HG03439 (cell line): ENCODE measurements around the gene FEV.

ENCODE experiments used
- ATAC-seq: cut with Tn5 transposase; IDR thresholded peaks from one replicate; pipeline ENCODE4 v1.9.1; 2021; ENCODE audit warnings: mild to moderate bottlenecking, moderate library complexity; ENCODE audit not compliant: unreplicated experiment

FEV gene

DNA sequence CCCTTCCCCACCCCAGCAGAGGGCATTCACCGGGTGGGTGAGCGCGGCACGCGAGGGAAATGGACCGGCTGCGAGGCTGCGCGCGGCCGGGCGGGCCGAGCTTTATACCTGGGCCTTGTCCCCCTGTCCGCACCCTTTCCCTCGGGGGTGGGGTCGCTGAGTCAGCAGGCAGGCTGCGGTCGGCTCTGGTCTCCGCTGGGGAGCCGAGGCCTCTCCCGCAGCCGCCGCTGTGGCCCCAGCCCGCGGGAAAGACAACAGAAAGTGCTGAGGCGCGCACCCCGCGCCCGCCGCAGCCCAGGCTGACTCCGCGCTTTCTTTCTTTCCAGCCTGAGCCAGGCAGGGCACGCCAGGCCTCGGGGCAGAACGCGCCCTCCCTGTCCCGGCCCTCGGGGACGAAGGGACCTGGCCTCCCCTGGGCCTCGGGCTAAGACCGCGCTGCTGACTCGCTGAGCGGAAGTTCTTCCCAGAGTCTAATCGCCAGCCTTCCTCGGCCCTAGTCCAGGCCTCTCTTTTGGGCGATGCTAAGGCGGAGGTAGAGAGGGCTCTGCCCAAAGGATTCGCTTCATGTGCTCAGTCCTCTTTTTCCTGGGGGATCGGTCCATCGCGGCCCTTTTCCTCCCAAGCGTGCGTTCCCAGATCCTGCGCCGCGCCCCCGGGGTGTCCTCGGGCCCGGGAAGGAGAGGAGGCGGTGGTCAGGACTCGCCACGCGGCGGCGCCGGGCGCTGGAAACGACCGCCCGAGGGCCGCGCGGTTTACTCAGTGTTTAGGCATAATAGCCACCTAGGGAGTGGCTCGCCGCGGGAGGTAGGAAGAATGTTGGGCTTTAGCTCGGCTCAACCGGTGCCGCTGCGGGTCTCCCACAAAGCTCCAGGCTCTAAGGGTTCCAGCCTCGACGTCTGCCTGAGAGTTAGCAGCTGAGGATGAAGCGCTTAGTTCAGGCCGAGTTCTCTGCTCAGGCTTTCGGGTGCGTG is 8.6 kb upstream of the FEV start, which contains the start of gene CRYBA2:
Gene CRYBA2, minus strand, starts transcription at position 78 of the 971 bp plus-strand sequence. CDS start 246 bp downstream, outside the sequence.
- no peak for ATAC-seq

DNA sequence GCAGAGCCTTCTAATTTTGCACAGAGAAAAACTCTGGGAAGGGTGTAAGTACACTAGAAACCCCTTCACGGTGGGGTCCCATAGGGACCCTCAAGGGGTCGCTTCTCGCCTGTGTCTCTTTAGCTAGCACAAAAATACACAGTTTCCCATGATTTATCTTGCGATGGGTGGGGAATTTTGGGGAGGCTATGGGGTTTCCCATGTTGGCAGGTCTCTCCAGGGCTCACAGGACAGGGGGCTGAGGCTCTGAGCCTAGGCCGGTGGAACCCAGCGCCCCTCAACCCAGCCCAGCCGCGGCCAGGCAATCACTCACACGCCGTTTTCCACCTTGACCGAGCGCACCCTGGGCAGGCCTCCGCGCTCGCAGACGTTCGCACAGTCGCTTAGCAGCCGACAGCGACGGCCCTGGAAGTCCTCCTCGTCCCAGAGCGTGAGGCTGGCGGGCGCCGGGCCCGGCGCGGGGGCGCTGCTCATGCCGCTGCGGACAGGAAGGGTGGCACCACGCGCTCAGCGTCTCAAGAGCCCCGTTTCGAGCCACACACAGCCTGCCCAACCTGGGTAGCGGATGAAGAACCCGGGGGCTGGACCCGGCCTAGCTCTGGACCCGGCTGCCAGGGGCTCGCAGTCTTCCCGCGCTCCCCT is 7.8 kb upstream of the FEV start:
- ATAC-seq: no peak

DNA sequence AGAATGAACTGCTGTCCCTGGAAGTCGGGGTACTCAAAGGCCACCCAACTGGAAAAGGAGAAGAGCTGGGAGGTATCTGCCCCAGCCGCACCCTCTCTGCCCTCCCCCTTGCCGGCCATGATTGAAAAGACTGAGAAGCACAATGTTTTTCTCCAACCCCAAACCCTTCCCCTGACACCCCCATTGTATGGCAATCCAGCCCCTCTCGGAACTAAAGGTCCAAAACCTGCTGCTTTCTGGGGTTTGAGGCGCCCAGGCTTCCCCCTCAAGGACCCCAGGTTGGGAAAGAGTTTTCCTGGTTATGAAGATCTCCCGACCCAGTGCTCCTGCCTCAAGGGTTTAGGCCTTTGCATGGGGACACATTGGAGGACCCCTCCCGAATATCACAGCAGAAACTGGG is 7.2 kb upstream of the FEV start:
- no peak for ATAC-seq

GRCh38 chr2:218991674-218992168 is 6.7 kb upstream of the FEV start:
- ATAC-seq: no peak

DNA sequence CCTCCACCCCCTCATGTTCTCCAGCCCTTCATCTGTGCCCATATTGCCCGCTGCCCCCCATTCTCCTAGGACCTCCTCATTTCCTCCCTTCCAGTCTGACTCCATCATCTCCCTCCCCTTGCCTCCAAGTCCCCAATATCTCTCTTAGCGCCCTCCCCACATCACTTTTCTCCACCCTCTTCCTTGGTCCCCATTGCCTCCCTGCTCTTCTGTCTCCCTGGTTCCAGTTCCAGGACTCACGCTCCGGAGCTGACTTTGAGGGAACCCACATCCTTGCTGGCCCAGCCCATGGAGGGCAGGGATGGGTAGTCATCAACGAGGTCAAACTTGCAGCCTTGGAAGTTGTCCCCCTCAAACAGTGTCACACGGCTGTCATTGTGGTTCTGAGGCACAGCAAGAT is 5.6 kb upstream of the FEV start:
- no peak for ATAC-seq

DNA sequence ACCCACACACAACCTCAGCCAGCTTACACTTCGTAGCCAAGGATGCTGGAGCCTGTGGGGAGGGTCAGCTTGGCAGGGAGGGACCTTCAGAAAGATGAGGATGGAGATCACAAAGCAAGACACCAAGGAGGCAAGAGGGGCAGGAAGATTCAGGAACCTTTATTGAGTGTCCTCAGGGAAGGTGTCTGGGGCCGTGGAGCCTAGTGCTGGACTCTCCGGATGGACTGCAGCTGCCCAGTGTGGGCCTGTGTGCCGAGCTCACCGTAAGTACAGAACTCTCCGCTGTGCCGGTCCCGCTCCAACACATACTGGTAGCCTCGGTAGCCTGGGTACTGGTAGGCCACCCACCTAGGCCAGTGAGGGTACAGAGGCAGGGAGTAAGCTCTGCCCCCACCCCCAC is 5.1 kb upstream of the FEV start:
- no peak for ATAC-seq

- ATAC-seq: no peak
Observed at GRCh38 chr2:218988650-218989049, 3.7 kb upstream of the FEV start.

DNA sequence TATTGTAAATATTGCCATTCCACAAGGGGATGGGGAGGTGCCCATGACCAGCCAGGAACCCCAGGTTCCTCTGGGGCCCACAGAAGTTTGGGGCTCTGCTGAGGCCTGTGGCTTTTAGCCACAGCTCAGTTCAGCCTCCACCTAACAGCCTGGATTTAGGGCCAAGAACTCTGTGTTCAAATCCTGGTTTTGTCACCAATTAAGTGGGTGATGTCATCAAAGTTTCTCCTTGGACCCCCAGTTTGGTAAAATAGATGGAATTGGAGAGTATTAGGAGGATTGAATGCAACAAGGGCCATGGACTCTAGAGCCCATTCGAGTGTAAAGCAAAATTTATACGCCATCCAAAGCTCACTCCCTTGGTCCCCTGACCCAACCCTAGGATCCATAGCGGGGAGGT is 3.2 kb upstream of the FEV start:
- ATAC-seq: no peak

DNA sequence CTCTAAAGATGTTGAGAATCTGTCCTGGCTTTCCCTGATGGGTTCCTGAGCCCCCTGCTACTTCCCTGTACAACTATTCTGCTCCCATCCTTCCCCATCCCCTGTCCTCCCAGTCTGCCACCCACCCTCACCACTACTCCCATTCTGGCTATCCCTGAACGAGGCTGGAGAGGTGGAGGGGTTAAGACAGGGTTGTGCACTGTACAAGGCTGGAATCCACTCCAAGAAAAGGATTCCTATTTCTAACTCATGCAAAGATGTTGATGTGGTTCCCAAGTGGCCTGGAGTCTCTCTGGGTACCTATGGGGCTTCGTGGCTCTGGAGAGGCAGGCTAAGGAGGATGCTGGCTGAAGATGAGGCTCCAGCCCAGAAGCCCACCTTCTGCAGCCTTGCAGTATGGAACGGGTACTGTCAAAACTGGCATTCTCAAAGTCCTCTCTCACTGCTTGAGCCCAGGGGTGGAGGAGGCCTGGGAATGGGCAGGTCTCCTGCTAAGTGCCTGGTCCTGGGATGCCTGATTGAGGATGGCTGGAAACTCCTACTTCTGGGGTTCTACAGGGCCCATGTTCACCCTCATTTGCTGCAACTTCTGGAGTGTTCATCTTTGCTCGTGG is 1.3 kb upstream of the FEV start:
- ATAC-seq: no peak

- ATAC-seq: no peak
Observed at GRCh38 chr2:218985325-218986091, 524 bp upstream of the FEV start.

DNA sequence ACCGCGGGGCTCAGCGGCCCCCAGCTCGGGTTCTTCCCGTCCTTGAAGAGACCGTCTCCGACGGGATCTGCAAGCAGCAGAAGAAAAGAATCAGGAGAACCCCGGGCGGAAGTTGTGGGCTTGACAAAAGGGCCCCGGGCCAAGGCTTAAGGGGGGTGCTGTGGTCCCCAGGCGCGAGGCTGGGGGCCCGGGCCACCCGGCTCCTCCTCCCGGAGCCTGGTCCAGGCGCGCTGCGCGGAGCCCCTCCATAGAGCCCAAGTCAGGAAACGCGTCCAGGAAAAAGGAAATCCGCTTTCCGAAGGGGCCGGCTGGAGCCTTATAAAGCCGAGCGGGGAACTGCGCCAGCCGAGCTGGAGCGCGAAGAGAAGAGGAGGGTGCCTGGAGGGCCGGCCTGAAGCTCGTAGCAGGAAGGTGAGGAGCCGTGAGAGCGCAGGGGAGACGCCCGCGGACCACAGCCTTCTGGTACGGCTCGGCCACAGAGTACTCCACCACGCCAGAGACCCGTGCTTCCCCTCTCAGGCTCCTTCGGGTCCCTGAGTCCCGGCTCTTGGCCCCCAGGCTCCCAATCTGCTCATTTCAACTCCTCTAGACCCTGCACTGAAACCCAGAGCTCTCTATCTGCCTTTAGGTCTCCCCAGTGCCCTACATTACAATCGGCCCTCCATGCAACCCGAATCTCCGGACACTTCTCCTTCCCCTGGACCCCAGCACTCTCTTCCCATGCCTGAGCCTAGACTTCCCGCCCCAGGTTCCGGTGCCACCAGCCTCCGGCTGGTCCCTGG is 554 bp downstream of the FEV start:
- ATAC-seq: no peak

GRCh38 chr2:218983934-218984238 is 1.1 kb downstream of the FEV start:
- no peak for ATAC-seq

DNA sequence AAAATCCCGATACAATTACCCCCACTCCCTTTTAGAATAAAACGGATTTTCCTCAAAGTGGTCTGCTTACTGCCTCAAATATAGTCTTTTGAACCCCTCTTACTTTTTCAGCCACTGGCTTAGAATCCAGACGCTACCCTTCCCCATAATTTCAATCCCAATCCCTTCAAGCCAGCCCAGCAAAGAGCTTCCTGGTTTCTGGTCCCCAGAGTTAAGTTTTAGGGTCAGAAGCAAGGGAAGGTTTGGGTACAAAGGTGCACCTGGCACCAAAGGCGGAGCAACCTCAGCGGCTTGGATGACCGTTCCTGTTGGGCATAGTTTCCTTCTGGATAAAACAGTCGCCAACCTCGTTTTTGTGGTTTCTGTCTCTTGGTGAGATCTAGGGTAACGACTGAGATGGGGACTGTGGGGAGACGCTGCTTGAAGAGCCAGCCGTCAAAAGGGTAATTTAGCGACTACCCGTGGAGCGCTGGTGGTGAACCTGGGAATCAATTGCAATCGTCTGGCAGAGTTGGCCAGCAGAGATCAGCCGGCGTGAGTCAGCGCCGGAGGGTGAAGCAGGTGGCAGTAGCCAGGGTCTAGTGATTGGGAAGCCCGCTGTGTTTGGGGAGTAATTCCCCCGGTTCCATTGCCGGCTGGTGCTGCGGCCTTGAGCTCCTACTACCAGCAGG is 1.6 kb downstream of the FEV start:
- ATAC-seq: no peak

DNA sequence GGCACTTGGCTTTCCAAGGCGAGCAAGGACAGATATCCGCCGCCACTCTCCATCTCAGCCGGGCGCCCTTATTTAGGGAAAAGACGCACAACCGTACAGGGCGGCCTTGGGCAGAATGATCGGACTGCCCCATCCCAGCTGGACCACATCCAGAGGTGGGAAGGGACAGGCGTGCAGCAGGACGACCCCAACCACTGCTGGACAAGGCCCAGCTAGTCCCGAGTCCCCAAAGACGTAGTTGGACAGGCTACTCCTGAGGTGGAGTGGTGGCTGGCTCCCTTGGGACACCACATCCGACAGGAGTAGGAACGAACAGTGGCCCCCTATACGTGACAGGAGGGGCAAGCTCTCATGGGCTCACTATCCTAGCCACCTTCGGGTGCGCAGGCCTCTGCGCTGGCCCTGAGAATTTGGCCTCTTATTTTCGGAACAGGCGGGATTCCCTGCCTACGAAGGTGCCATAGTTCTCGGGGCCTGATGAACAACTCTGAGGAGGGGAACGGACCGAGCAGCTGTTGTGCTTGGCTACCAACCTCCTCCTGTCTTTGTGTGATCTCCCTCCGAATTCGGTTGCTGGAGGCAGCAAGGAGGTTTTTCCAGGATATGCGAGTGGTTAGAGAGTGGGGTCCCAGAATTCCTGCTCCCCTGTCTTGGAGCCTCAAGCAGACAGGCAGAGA is 2.3 kb downstream of the FEV start:
- ATAC-seq: no peak

- ATAC-seq: no peak
Observed at GRCh38 chr2:218981881-218982585, 3.0 kb downstream of the FEV start.

DNA sequence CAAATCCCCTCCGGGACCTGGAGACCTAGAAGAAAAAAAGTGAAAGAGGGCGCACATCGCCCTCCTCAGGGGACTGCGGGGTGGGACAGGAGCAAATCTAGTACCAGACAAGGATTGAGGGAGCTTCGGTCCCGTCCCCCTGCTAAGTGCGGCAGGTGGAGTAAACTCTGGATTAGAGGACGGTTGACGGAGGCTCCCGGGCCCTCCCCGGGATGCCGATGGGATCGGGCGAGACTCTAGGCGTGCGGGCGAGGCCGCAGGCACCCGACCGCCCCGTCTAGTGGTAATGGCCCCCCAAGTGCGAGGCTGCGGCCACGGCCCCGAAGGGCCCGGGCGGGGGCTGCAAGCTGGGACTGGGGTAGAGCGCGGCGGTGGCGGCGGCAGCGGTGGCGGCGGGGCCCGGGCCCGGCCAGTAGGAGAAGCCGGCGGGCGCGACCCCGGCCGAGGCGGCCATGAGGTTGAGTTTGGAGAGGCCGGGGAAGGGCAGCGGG is 3.5 kb downstream of the FEV start:
- ATAC-seq: no peak

- no peak for ATAC-seq
Observed at GRCh38 chr2:218980735-218981389, 4.1 kb downstream of the FEV start.
